CD4-positive, alpha-beta T cell (primary cell): ENCODE measurements around the gene GNG7. TPM values are rescaled to one million over a fixed set of nuclear protein-coding genes. Genes with fewer than 3 reads are reported as not detected.
"Not testable (repeated sequence)": the region's sequence is repeated elsewhere in the genome, so short reads cannot be mapped to it uniquely, and the experiment has no call there.

ENCODE experiments used
- ATAC-seq: fragments of 200-7000 bp; cut with Tn5 transposase; one replicate; pipeline ENCODE4 v1.10.0; 2022; ENCODE audit warnings: mild to moderate bottlenecking; ENCODE audit not compliant: poor library complexity
- CTCF ChIA-PET: fragments of 350-600 bp; sonication (Branson Sonifier 250); formaldehyde crosslinking; loops from one replicate; lab custom pipeline; 2021; ENCODE audit warnings: antibody characterized with exemption, inconsistent platforms; lab: Charles Lee
- POLR2A ChIA-PET: fragments of 350-600 bp; sonication (Branson Sonifier 250); formaldehyde crosslinking; loops from one replicate; lab custom pipeline; 2021; ENCODE audit warnings: antibody characterized with exemption, inconsistent platforms; lab: Charles Lee
- DNase-seq, 14 experiments: peaks; one replicate each; pipeline ENCODE4 v3.0.0-alpha.2; 2013 to 2020; ENCODE audit warnings: mixed read lengths in 2 of 14
- H3K27ac ChIP-seq, 2 donors: one replicate each; pipeline versions ENCODE4 v1.5.1 to v1.7.0; 2013; ENCODE audit warnings: low read length in 2 of 2, low read depth in 1 of 2, mild to moderate bottlenecking in 1 of 2
- H3K27me3 ChIP-seq, 2 experiments: 1 replicate in 1 of 2; 2 replicates in 1 of 2; pipeline versions ENCODE4 v1.6.1 to v1.7.0; 2013; ENCODE audit warnings: low read length in 2 of 2, control low read depth in 1 of 2, mild to moderate bottlenecking in 1 of 2, moderate library complexity in 1 of 2; ENCODE audit not compliant: insufficient read depth in 2 of 2, control insufficient read depth in 1 of 2
- H3K36me3 ChIP-seq: one replicate; pipeline ENCODE4 v1.6.1; 2013; ENCODE audit warnings: low read length, control low read depth; ENCODE audit not compliant: insufficient read depth
- H3K4me1 ChIP-seq: one replicate; pipeline ENCODE4 v1.6.1; 2013; ENCODE audit warnings: low read length, control low read depth; ENCODE audit not compliant: insufficient read depth
- H3K4me3 ChIP-seq: one replicate; pipeline ENCODE4 v1.5.1; 2013; ENCODE audit warnings: mild to moderate bottlenecking, low read length, moderate library complexity
- H3K9me3 ChIP-seq, 2 experiments: 1 replicate in 1 of 2; 2 replicates in 1 of 2; pipeline versions ENCODE4 v1.6.1 to v1.7.0; 2013; ENCODE audit warnings: low read length in 2 of 2, mild to moderate bottlenecking in 2 of 2, control low read depth in 1 of 2, moderate library complexity in 1 of 2; ENCODE audit not compliant: control insufficient read depth in 1 of 2, insufficient read depth in 1 of 2
- H3K27ac Mint-ChIP-seq: one replicate; pipeline ENCODE4 v1.8.0; 2020; ENCODE audit warnings: mixed read lengths
- H3K27me3 Mint-ChIP-seq: one replicate; pipeline ENCODE4 v1.8.0; 2021; ENCODE audit warnings: mixed read lengths
- H3K36me3 Mint-ChIP-seq: one replicate; pipeline ENCODE4 v1.8.0; 2021; ENCODE audit warnings: low read depth, mixed read lengths
- H3K4me1 Mint-ChIP-seq: one replicate; pipeline ENCODE4 v1.8.0; 2021; ENCODE audit warnings: low read depth, mixed read lengths
- H3K4me3 Mint-ChIP-seq: one replicate; pipeline ENCODE4 v1.8.0; 2020; ENCODE audit warnings: mild to moderate bottlenecking, mixed read lengths
- H3K9me3 Mint-ChIP-seq: one replicate; pipeline ENCODE4 v1.8.0; 2020; ENCODE audit warnings: mixed read lengths
- intact Hi-C, 2 experiments: fragments of 100-400 bp; cut with DNase I in 1 of 2; cut with micrococcal nuclease in 1 of 2; formaldehyde crosslinking; loops; one replicate each; pipeline versions ENCODE4 v1.15.1 to v1.9.0; 2023 to 2025; cut with DNase I, micrococcal nuclease
- total RNA-seq, 174 experiments: library from RNA in 2 of 174; stranded (reverse) in 2 of 174; gene quantifications; one replicate each; pipeline ENCODE4 v1.2.3 and lab custom pipeline; 2021 to 2026
- TF ChIP-seq, protein P1 (sequence below): fragments of 200-600 bp; IDR thresholded peaks from one replicate; pipeline ENCODE4 v1.8.0; 2022; ENCODE audit warnings: antibody characterized with exemption, mild to moderate bottlenecking

GNG7 gene
- total RNA-seq, 2 experiments from 2014 or later = 5.2 to 5.7 TPM

DNA sequence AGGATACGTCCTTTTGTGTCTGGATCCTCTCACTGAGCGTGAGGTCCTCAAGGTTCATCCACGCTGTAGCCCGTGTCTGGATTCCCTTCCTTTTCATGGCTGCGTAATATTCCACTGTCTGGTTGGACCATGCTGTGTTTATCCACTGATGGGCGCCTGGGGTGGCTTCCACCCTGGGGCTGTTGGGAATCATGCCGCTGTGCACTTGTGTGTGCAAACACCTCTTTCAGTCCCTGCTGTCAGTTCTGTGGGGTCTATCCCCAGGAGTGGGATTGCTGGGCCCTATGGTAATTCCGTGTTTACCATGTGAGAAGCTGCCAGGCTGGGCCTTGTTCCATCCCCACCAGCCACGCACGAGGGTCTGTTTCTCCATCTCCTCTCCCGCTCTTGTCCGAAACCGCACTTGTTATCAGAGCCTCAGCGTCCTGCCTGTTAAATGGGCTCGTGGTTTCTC, 128.0 kb downstream of the GNG7 start:
- CTCF ChIA-PET = no interaction called here
- no peak overlapping the region for H3K27ac ChIP-seq

GRCh38 chr19:2573916-2574315, 128.6 kb downstream of the GNG7 start:
- no peak overlapping the region for H3K27ac Mint-ChIP-seq
- H3K4me1 Mint-ChIP-seq = no peaks in the 10 kb centered on the region
- DNase-seq (no peak), ATAC-seq (no peak)
- TF ChIP-seq, protein P1, sequence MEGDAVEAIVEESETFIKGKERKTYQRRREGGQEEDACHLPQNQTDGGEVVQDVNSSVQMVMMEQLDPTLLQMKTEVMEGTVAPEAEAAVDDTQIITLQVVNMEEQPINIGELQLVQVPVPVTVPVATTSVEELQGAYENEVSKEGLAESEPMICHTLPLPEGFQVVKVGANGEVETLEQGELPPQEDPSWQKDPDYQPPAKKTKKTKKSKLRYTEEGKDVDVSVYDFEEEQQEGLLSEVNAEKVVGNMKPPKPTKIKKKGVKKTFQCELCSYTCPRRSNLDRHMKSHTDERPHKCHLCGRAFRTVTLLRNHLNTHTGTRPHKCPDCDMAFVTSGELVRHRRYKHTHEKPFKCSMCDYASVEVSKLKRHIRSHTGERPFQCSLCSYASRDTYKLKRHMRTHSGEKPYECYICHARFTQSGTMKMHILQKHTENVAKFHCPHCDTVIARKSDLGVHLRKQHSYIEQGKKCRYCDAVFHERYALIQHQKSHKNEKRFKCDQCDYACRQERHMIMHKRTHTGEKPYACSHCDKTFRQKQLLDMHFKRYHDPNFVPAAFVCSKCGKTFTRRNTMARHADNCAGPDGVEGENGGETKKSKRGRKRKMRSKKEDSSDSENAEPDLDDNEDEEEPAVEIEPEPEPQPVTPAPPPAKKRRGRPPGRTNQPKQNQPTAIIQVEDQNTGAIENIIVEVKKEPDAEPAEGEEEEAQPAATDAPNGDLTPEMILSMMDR = no peak
- Histone ChIP-seq H3K27me3 (peaks cover 0 to under 1% of the 10 kb centered on the region in 2 experiments), H3K4me3 (no peak overlapping the region), H3K9me3 (peaks cover 0 to 19% of the 10 kb centered on the region in 2 experiments), H3K27ac (no peak overlapping the region), H3K4me1 (peaks cover 3% of the 10 kb centered on the region), H3K36me3 (no peaks in the 10 kb centered on the region)
- peaks cover 5% of the 10 kb centered on the region for H3K27me3 Mint-ChIP-seq
- no peaks in the 10 kb centered on the region for H3K36me3 Mint-ChIP-seq
- ChIA-PET POLR2A (no interaction called here), CTCF (no interaction called here)
- intact Hi-C loops = no loop called here
- H3K9me3 Mint-ChIP-seq = no peaks in the 10 kb centered on the region
- no peak overlapping the region for H3K4me3 Mint-ChIP-seq

More for the DNA sequence above, 128.0 kb downstream of the GNG7 start:
- H3K36me3 ChIP-seq = no peaks in the 10 kb centered on the region
- intact Hi-C loops = no loop called here
- DNase-seq (peak in 1 of 14 experiments; percentile 11), ATAC-seq (no peak)
- H3K4me3 Mint-ChIP-seq = no peak overlapping the region
- peaks cover 9% of the 10 kb centered on the region for H3K4me1 ChIP-seq
- no peaks in the 10 kb centered on the region for H3K4me1 Mint-ChIP-seq
- POLR2A ChIA-PET = no interaction called here
- H3K9me3 ChIP-seq = peaks cover 0 to 18% of the 10 kb centered on the region in 2 experiments
- peaks cover 5% of the 10 kb centered on the region for H3K27me3 Mint-ChIP-seq
- H3K9me3 Mint-ChIP-seq = no peaks in the 10 kb centered on the region
- H3K4me3 ChIP-seq = no peak overlapping the region
- no peak overlapping the region for H3K27ac Mint-ChIP-seq
- H3K36me3 Mint-ChIP-seq = no peaks in the 10 kb centered on the region
- TF ChIP-seq, protein P1 = no peak
- peaks cover under 1 to 2% of the 10 kb centered on the region in 2 experiments for H3K27me3 ChIP-seq

DNA sequence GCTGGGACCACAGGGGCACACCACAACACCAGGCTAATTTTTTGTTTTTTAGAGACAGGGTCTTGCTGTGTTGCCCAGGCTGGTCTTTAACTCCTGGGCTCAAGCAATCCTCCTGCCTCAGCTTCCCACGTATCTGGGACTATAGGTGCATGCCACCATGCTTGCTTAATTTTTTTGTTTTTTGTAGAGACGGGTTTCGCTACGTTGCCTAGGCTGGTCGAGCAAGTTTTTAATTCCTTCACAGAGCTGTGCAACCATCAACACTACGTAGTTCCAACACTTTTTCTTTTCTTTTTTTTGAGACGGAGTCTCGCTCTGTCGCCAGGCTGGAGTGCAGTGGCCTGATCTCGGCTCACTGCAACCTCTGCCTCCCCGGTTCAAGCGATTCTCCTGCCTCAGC, 130.3 kb downstream of the GNG7 start:
- H3K4me1 ChIP-seq, DNase-seq, H3K9me3 Mint-ChIP-seq, ATAC-seq, CTCF ChIA-PET, H3K27ac Mint-ChIP-seq, intact Hi-C loops, H3K27ac ChIP-seq, H3K27me3 ChIP-seq, H3K27me3 Mint-ChIP-seq, H3K4me3 Mint-ChIP-seq, POLR2A ChIA-PET, H3K36me3 Mint-ChIP-seq, H3K4me3 ChIP-seq, H3K36me3 ChIP-seq: not testable (repeated sequence)
- peaks cover 0 to 17% of the 10 kb centered on the region in 2 experiments for H3K9me3 ChIP-seq
- H3K4me1 Mint-ChIP-seq = peaks cover 11% of the 10 kb centered on the region
